RWPE2 (cell line): ENCODE measurements around the gene YAP1.
A peak's percentile ranks its signal among the peaks of the same experiment; 100 is the strongest.

Experiments
- ATAC-seq: fragments of 200-7000 bp; cut with Tn5 transposase; 3 replicates; pipeline ENCODE4 v1.9.1; 2021; ENCODE audit warnings: low read depth
- DNase-seq: peaks from one replicate; pipeline ENCODE4 v3.0.0-alpha.2; 2020; ENCODE audit warnings: low spot score
- H3K27ac ChIP-seq: fragments of 450-650 bp; 2 replicates; pipeline ENCODE4 v1.5.1; 2017; ENCODE audit warnings: mild to moderate bottlenecking; ENCODE audit not compliant: poor library complexity, severe bottlenecking
- H3K27me3 ChIP-seq: fragments of 250-450 bp; sonication (Bioruptor Pico); 2 replicates; pipeline ENCODE4 v1.5.1; 2021; ENCODE audit warnings: mild to moderate bottlenecking, moderate library complexity; ENCODE audit not compliant: insufficient read depth, poor library complexity, severe bottlenecking
- H3K36me3 ChIP-seq: fragments of 250-450 bp; sonication (Bioruptor Pico); 2 replicates; pipeline ENCODE4 v1.5.1; 2020; ENCODE audit warnings: low read depth, mild to moderate bottlenecking, moderate library complexity
- H3K4me1 ChIP-seq: fragments of 250-450 bp; sonication (Bioruptor Pico); 2 replicates; pipeline ENCODE4 v1.5.1; 2021; ENCODE audit warnings: mild to moderate bottlenecking, moderate library complexity; ENCODE audit not compliant: insufficient read depth, poor library complexity, severe bottlenecking
- H3K4me3 ChIP-seq: fragments of 250-450 bp; sonication (Bioruptor Pico); 2 replicates; pipeline ENCODE4 v1.5.1; 2021; ENCODE audit warnings: mild to moderate bottlenecking, moderate library complexity; ENCODE audit not compliant: severe bottlenecking
- H3K9me3 ChIP-seq: fragments of 250-450 bp; sonication (Bioruptor Pico); 2 replicates; pipeline ENCODE4 v1.5.1; 2021; ENCODE audit warnings: mild to moderate bottlenecking, moderate library complexity; ENCODE audit not compliant: severe bottlenecking
- CTCF ChIP-seq: fragments of 450-650 bp; IDR thresholded peaks from one replicate; pipeline ENCODE4 v1.5.1; 2017; ENCODE audit warnings: mild to moderate bottlenecking, moderate library complexity; ENCODE audit not compliant: poor library complexity, severe bottlenecking

YAP1 gene

GRCh38 chr11:102234779-102235439, 124.7 kb downstream of the YAP1 start:
- no peak for DNase-seq
- H3K4me1 ChIP-seq = no peaks in the 10 kb centered on the region
- H3K36me3 ChIP-seq = peaks cover 37% of the 10 kb centered on the region
- TF ChIP-seq CTCF = no peak
- peak overlapping the region; percentile 7 for H3K27ac ChIP-seq
- ATAC-seq = no peak
- no peak overlapping the region for H3K4me3 ChIP-seq
- H3K27me3 ChIP-seq = no peaks in the 10 kb centered on the region
- no peaks in the 10 kb centered on the region for H3K9me3 ChIP-seq

- no peak for ATAC-seq
- Histone ChIP-seq H3K27ac (no peak overlapping the region), H3K4me1 (peaks cover 3% of the 10 kb centered on the region), H3K4me3 (no peak overlapping the region), H3K27me3 (no peaks in the 10 kb centered on the region), H3K9me3 (no peaks in the 10 kb centered on the region), H3K36me3 (peaks cover 18% of the 10 kb centered on the region)
- no peak for TF ChIP-seq CTCF
- no peak for DNase-seq
Measured at GRCh38 chr11:102237096-102237735, 127.0 kb downstream of the YAP1 start.

GRCh38 chr11:102238391-102238821, 128.2 kb downstream of the YAP1 start:
- Histone ChIP-seq H3K27ac (peak overlapping the region; percentile 16), H3K4me3 (no peak overlapping the region), H3K4me1 (peaks cover 11% of the 10 kb centered on the region), H3K27me3 (no peaks in the 10 kb centered on the region), H3K9me3 (no peaks in the 10 kb centered on the region), H3K36me3 (peaks cover 6% of the 10 kb centered on the region; the same call in 1 of the 2 replicates)
- TF ChIP-seq CTCF = no peak
- DNase-seq (no peak), ATAC-seq (no peak; the same call in 1 of the 3 replicates)

- no peaks in the 10 kb centered on the region for H3K27me3 ChIP-seq
- no peak for ATAC-seq
Measured at GRCh38 chr11:102239448-102239847, 129.2 kb downstream of the YAP1 start.

More at GRCh38 chr11:102239448-102239847, 129.2 kb downstream of the YAP1 start:
- no peak overlapping the region for H3K27ac ChIP-seq
- H3K36me3 ChIP-seq = no peaks in the 10 kb centered on the region
- no peak overlapping the region for H3K4me3 ChIP-seq
- no peak for TF ChIP-seq CTCF
- H3K4me1 ChIP-seq = peaks cover 12% of the 10 kb centered on the region
- no peak for DNase-seq
- no peaks in the 10 kb centered on the region for H3K9me3 ChIP-seq
